Measurements from ENCODE around the gene ZNF740. TPM values are rescaled to one million over a fixed set of nuclear protein-coding genes. Genes with fewer than 3 reads are reported as not detected.

Gene ZNF740
- total and polyA plus RNA-seq, 8 donors = 4.0 to 37.5 (median 4.5) TPM

- Histone ChIP-seq H3K36me3 (no peaks in the 10 kb centered on the region), H3K9me3 (no peaks in the 10 kb centered on the region), H3K4me1 (no peaks in the 10 kb centered on the region), H3K27ac (no peak overlapping the region), H3K27me3 (peaks cover 0 to 25% (median 0%) of the 10 kb centered on the region in 3 donors), H3K4me3 (no peak overlapping the region)
- TF ChIP-seq EP300 (IDR thresholded peaks at IDR 0.05) (no peak), CTCF (IDR thresholded peaks at IDR 0.05) (no peak), POLR2A (IDR thresholded peaks at IDR 0.05) (no peak), POLR2AphosphoS5 (IDR thresholded peaks at IDR 0.05) (no peak)
- DNase-seq = peak in 1 of 2 donors; percentile 20
- intact Hi-C loops (cut with DNase I; ENCODE audit: low total_unique reads) = no loop called here
- WGBS, 5 donors = 71 to 78% (median 77%) methylated on average over 11 of the region's 11 CpGs
Observed at GRCh38 chr12:53241623-53242412, 61.3 kb downstream of the ZNF740 start.

GRCh38 chr12:53244337-53244736 is 63.8 kb downstream of the ZNF740 start:
- 59 to 81% (median 65%) methylated on average over 1 of the region's 1 CpG for WGBS, 5 donors
- Histone ChIP-seq H3K36me3 (no peaks in the 10 kb centered on the region), H3K4me1 (no peaks in the 10 kb centered on the region), H3K27ac (no peak overlapping the region), H3K4me3 (no peak overlapping the region), H3K27me3 (peaks cover 0 to 25% (median 0%) of the 10 kb centered on the region in 3 donors), H3K9me3 (no peaks in the 10 kb centered on the region)
- DNase-seq = no peak
- intact Hi-C loops (cut with DNase I; ENCODE audit: low total_unique reads) = no loop called here
- no peak for TF ChIP-seq POLR2A (IDR thresholded peaks at IDR 0.05)
- TF ChIP-seq POLR2AphosphoS5 (IDR thresholded peaks at IDR 0.05) = no peak
- TF ChIP-seq CTCF (IDR thresholded peaks at IDR 0.05) = no peak
- no peak for TF ChIP-seq EP300 (IDR thresholded peaks at IDR 0.05)

Small RNA genes within 50 kb of the gene (small RNA-seq; reads per million reads assigned to genes)
- 0 reads per million in 4 donors for gene HIGD1AP1
- gene RNU6-333P = 0 reads per million in 4 donors

Other genes with a start within 250 kb of the ZNF740 start
- gene KRT18, start 231.6 kb upstream of the ZNF740 start, total RNA-seq = 100 to 1,000 TPM in 4 of 5 donors, 10 to 100 TPM in 1; 68.3 to 648 (median 309) TPM
- 100 to 1,000 TPM; 369 to 525 (median 391) TPM for gene KRT18, start 231.6 kb upstream of the ZNF740 start, polyA plus RNA-seq
- gene EIF4B, start 174.3 kb upstream of the ZNF740 start, total RNA-seq = 100 to 1,000 TPM; 319 to 833 (median 400) TPM
- gene EIF4B, start 174.3 kb upstream of the ZNF740 start, polyA plus RNA-seq = 100 to 1,000 TPM; 101 to 262 (median 179) TPM
- 100 to 1,000 TPM in 2 of 5 donors, 10 to 100 TPM in 3; 38.5 to 164 (median 44.2) TPM for gene TNS2, start 130.7 kb upstream of the ZNF740 start, total RNA-seq
- 100 to 1,000 TPM in 1 of 3 donors, 10 to 100 TPM in 2; 71.0 to 104 (median 76.5) TPM for gene TNS2, start 130.7 kb upstream of the ZNF740 start, polyA plus RNA-seq
- 10 to 100 TPM; 17.8 to 99.8 (median 50.9) TPM for gene SPRYD3, start 101.3 kb upstream of the ZNF740 start, total RNA-seq
- 10 to 100 TPM; 26.3 to 30.5 (median 29.8) TPM for gene SPRYD3, start 101.3 kb upstream of the ZNF740 start, polyA plus RNA-seq
- 100 to 1,000 TPM in 2 of 5 donors, 10 to 100 TPM in 3; 22.6 to 388 (median 95.1) TPM for gene IGFBP6, start 83.1 kb upstream of the ZNF740 start, total RNA-seq
- gene IGFBP6, start 83.1 kb upstream of the ZNF740 start, polyA plus RNA-seq = 100 to 1,000 TPM in 1 of 3 donors, 10 to 100 TPM in 2; 30.6 to 124 (median 54.7) TPM
- gene SOAT2, start 77.2 kb upstream of the ZNF740 start, total RNA-seq = under 1 TPM in 1 of 5 donors, not detected in 4; 0.92 TPM
- gene SOAT2, start 77.2 kb upstream of the ZNF740 start, polyA plus RNA-seq = under 1 TPM in 1 of 3 donors, not detected in 2; 0.28 TPM
- gene CSAD, start 203 bp downstream of the ZNF740 start, total RNA-seq = 100 to 1,000 TPM in 2 of 5 donors, 10 to 100 TPM in 3; 30.3 to 334 (median 38.9) TPM
- 10 to 100 TPM in 1 of 3 donors, 1 to 10 TPM in 2; 4.6 to 52.6 (median 5.7) TPM for gene CSAD, start 203 bp downstream of the ZNF740 start, polyA plus RNA-seq
- gene ITGB7, start 26.5 kb downstream of the ZNF740 start, total RNA-seq = 10 to 100 TPM in 1 of 5 donors, 1 to 10 TPM in 2, not detected in 2; 4.6 to 29.5 (median 5.7) TPM
- gene ITGB7, start 26.5 kb downstream of the ZNF740 start, polyA plus RNA-seq = 1 to 10 TPM in 2 of 3 donors, under 1 TPM in 1; 0.56 to 3.8 (median 1.7) TPM
- gene RARG, start 51.5 kb downstream of the ZNF740 start, total RNA-seq = 10 to 100 TPM in 2 of 5 donors, 1 to 10 TPM in 3; 2.0 to 26.5 (median 9.5) TPM
- 10 to 100 TPM in 1 of 3 donors, 1 to 10 TPM in 2; 4.9 to 37.7 (median 9.6) TPM for gene RARG, start 51.5 kb downstream of the ZNF740 start, polyA plus RNA-seq
- gene ESPL1, start 87.6 kb downstream of the ZNF740 start, total RNA-seq = 10 to 100 TPM in 1 of 5 donors, 1 to 10 TPM in 4; 3.3 to 43.2 (median 6.6) TPM
- gene ESPL1, start 87.6 kb downstream of the ZNF740 start, polyA plus RNA-seq = 10 to 100 TPM in 1 of 3 donors, under 1 TPM in 2; 0.15 to 13.1 (median 0.75) TPM
- 100 to 1,000 TPM; 207 to 623 (median 288) TPM for gene PFDN5, start 114.8 kb downstream of the ZNF740 start, total RNA-seq
- 1,000 to 10,000 TPM; 1,294 to 1,886 (median 1,325) TPM for gene PFDN5, start 114.8 kb downstream of the ZNF740 start, polyA plus RNA-seq
- 10 to 100 TPM; 16.0 to 33.9 (median 29.0) TPM for gene MYG1, start 119.0 kb downstream of the ZNF740 start, total RNA-seq
- gene MYG1, start 119.0 kb downstream of the ZNF740 start, polyA plus RNA-seq = 100 to 1,000 TPM in 1 of 3 donors, 10 to 100 TPM in 2; 89.5 to 120 (median 98.5) TPM
- 10 to 100 TPM; 22.6 to 59.4 (median 43.3) TPM for gene AAAS, start 140.9 kb downstream of the ZNF740 start, total RNA-seq
- gene AAAS, start 140.9 kb downstream of the ZNF740 start, polyA plus RNA-seq = 10 to 100 TPM; 19.7 to 49.7 (median 19.7) TPM
- gene SP7, start 155.6 kb downstream of the ZNF740 start, total RNA-seq = not detected
- not detected for gene SP7, start 155.6 kb downstream of the ZNF740 start, polyA plus RNA-seq
- 100 to 1,000 TPM in 1 of 5 donors, 10 to 100 TPM in 4; 13.3 to 142 (median 36.8) TPM for gene SP1, start 199.5 kb downstream of the ZNF740 start, total RNA-seq
- 10 to 100 TPM; 10.2 to 16.2 (median 12.2) TPM for gene SP1, start 199.5 kb downstream of the ZNF740 start, polyA plus RNA-seq
- gene AMHR2, start 243.1 kb downstream of the ZNF740 start, total RNA-seq = not detected
- 1 to 10 TPM in 1 of 3 donors, under 1 TPM in 2; 0.23 to 1.8 (median 0.25) TPM for gene AMHR2, start 243.1 kb downstream of the ZNF740 start, polyA plus RNA-seq